Osteoblast (primary cell): ENCODE measurements around the gene AKT1S1. TPM values are rescaled to one million over a fixed set of nuclear protein-coding genes. Genes with fewer than 3 reads are reported as not detected.

Source experiments
- DNase-seq: peaks from one replicate; pipeline ENCODE4 v3.0.0; 2011; ENCODE audit warnings: low spot score, mixed read lengths; ENCODE audit not compliant: insufficient read length; ENCODE audit errors: missing footprints
- H2AFZ ChIP-seq: 2 replicates; pipeline ENCODE4 v1.6.0; 2011; ENCODE audit warnings: mild to moderate bottlenecking, low read length
- H3K27ac ChIP-seq: 2 replicates; pipeline ENCODE4 v1.5.1; 2011; ENCODE audit warnings: mild to moderate bottlenecking, low read depth, low read length, moderate library complexity
- H3K27me3 ChIP-seq: 2 replicates; pipeline ENCODE4 v1.6.0; 2012; ENCODE audit warnings: mild to moderate bottlenecking, control low read depth, inconsistent platforms, low read length, moderate library complexity; ENCODE audit not compliant: insufficient read depth
- H3K36me3 ChIP-seq: 2 replicates; pipeline ENCODE4 v1.5.1; 2011; ENCODE audit warnings: mild to moderate bottlenecking, low read length, control low read depth, moderate library complexity; ENCODE audit not compliant: insufficient read depth
- H3K4me1 ChIP-seq: 2 replicates; pipeline ENCODE4 v1.5.1; 2011; ENCODE audit warnings: mild to moderate bottlenecking, low read length, control low read depth, moderate library complexity; ENCODE audit not compliant: insufficient read depth
- H3K4me2 ChIP-seq: 2 replicates; pipeline ENCODE4 v1.6.0; 2011; ENCODE audit warnings: mild to moderate bottlenecking, low read length; ENCODE audit not compliant: insufficient read depth
- H3K4me3 ChIP-seq: fragments of 200-600 bp; sonication (generic); 3 replicates; pipeline ENCODE4 v1.5.1; 2012; ENCODE audit warnings: mild to moderate bottlenecking, low read length, inconsistent platforms; ENCODE audit not compliant: insufficient read depth
- H3K79me2 ChIP-seq: 2 replicates; pipeline ENCODE4 v1.6.0; 2012; ENCODE audit warnings: mild to moderate bottlenecking, low read length, control low read depth, inconsistent platforms; ENCODE audit not compliant: insufficient read depth
- H3K9me3 ChIP-seq: 2 replicates; pipeline ENCODE4 v1.5.1; 2011; ENCODE audit warnings: low read depth, low read length, control low read depth
- H4K20me1 ChIP-seq: 2 replicates; pipeline ENCODE4 v1.6.0; 2012; ENCODE audit warnings: mild to moderate bottlenecking, low read length, control low read depth; ENCODE audit not compliant: insufficient read depth
- CTCF ChIP-seq: IDR thresholded peaks from 2 replicates; pipeline ENCODE4 v1.5.1; 2011; ENCODE audit warnings: mild to moderate bottlenecking, low read depth, low read length, moderate library complexity; ENCODE audit errors: extremely low read depth
- total RNA-seq: library from RNA; depleted of rRNA; stranded (reverse); fragments of >200 nt; gene quantifications from 2 replicates; pipeline ENCODE4 v1.2.3, GENCODE V29; 2012

AKT1S1 gene
- total RNA-seq, 1 donor: 13.4 TPM

GRCh38 chr19:49913720-49914119, 36.6 kb upstream of the AKT1S1 start:
- Histone ChIP-seq H3K4me3 (no peak overlapping the region), H3K27ac (no peak overlapping the region), H3K27me3 (no peaks in the 10 kb centered on the region), H4K20me1 (peaks cover 30% of the 10 kb centered on the region), H3K79me2 (peaks cover 51% of the 10 kb centered on the region), H3K4me1 (peaks cover 3% of the 10 kb centered on the region), H3K4me2 (no peak overlapping the region), H3K9me3 (no peaks in the 10 kb centered on the region), H3K36me3 (peaks cover 55% of the 10 kb centered on the region), H2AFZ (no peak overlapping the region)
- no peak for TF ChIP-seq CTCF
- peak; percentile 66 for DNase-seq

GRCh38 chr19:49912965-49913685, 36.0 kb upstream of the AKT1S1 start:
- Histone ChIP-seq H4K20me1 (peaks cover 36% of the 10 kb centered on the region), H3K36me3 (peaks cover 55% of the 10 kb centered on the region)
- TF ChIP-seq CTCF: no peak

GRCh38 chr19:49911381-49912145, 34.4 kb upstream of the AKT1S1 start:
- H3K36me3 ChIP-seq: peaks cover 55% of the 10 kb centered on the region
- H3K9me3 ChIP-seq: no peaks in the 10 kb centered on the region
- no peak for TF ChIP-seq CTCF
- peak; percentile 76 for DNase-seq
- no peak overlapping the region for H2AFZ ChIP-seq
- H3K27ac ChIP-seq: no peak overlapping the region
- H3K79me2 ChIP-seq: peaks cover 37% of the 10 kb centered on the region
- H3K4me1 ChIP-seq: peaks cover 3% of the 10 kb centered on the region
- no peak overlapping the region for H3K4me2 ChIP-seq
- no peaks in the 10 kb centered on the region for H3K27me3 ChIP-seq
- peaks cover 36% of the 10 kb centered on the region for H4K20me1 ChIP-seq
- no peak overlapping the region for H3K4me3 ChIP-seq

More at GRCh38 chr19:49912965-49913685, 36.0 kb upstream of the AKT1S1 start:
- H2AFZ ChIP-seq: no peak overlapping the region
- no peaks in the 10 kb centered on the region for H3K9me3 ChIP-seq
- H3K4me2 ChIP-seq: no peak overlapping the region
- no peaks in the 10 kb centered on the region for H3K27me3 ChIP-seq
- peaks cover 46% of the 10 kb centered on the region for H3K79me2 ChIP-seq
- peak; percentile 56 for DNase-seq
- H3K4me3 ChIP-seq: no peak overlapping the region
- H3K4me1 ChIP-seq: peaks cover 3% of the 10 kb centered on the region
- H3K27ac ChIP-seq: no peak overlapping the region

GRCh38 chr19:49910179-49910578, 33.0 kb upstream of the AKT1S1 start:
- DNase-seq: peak; percentile 66

More at GRCh38 chr19:49910179-49910578, 33.0 kb upstream of the AKT1S1 start:
- Histone ChIP-seq H3K4me3 (no peak overlapping the region), H3K27ac (no peak overlapping the region), H3K36me3 (peaks cover 46% of the 10 kb centered on the region), H3K27me3 (no peaks in the 10 kb centered on the region), H3K9me3 (no peaks in the 10 kb centered on the region), H3K4me2 (no peak overlapping the region), H3K4me1 (peaks cover 3% of the 10 kb centered on the region), H3K79me2 (peaks cover 28% of the 10 kb centered on the region), H2AFZ (no peak overlapping the region), H4K20me1 (peaks cover 32% of the 10 kb centered on the region)
- TF ChIP-seq CTCF: no peak
